AG08396 (cell line): ENCODE measurements around the gene SH3TC1.

Source experiments
- DNase-seq: peaks from one replicate; pipeline ENCODE4 v3.0.0; 2012; ENCODE audit warnings: low spot score, mixed read lengths

SH3TC1 gene

GRCh38 chr4:8289956-8290700, 91.0 kb downstream of the SH3TC1 start:
- no peak for DNase-seq

GRCh38 chr4:8290701-8290970, 91.5 kb downstream of the SH3TC1 start:
- no peak for DNase-seq
